ENCODE data around the gene C20orf204. TPM values are rescaled to one million over a fixed set of nuclear protein-coding genes. Genes with fewer than 3 reads are reported as not detected.
A peak's percentile ranks its signal among the peaks of the same experiment; 100 is the strongest.

C20orf204 gene
- total RNA-seq, 1 donor from 2014 or later, result under 0.01 TPM

DNA sequence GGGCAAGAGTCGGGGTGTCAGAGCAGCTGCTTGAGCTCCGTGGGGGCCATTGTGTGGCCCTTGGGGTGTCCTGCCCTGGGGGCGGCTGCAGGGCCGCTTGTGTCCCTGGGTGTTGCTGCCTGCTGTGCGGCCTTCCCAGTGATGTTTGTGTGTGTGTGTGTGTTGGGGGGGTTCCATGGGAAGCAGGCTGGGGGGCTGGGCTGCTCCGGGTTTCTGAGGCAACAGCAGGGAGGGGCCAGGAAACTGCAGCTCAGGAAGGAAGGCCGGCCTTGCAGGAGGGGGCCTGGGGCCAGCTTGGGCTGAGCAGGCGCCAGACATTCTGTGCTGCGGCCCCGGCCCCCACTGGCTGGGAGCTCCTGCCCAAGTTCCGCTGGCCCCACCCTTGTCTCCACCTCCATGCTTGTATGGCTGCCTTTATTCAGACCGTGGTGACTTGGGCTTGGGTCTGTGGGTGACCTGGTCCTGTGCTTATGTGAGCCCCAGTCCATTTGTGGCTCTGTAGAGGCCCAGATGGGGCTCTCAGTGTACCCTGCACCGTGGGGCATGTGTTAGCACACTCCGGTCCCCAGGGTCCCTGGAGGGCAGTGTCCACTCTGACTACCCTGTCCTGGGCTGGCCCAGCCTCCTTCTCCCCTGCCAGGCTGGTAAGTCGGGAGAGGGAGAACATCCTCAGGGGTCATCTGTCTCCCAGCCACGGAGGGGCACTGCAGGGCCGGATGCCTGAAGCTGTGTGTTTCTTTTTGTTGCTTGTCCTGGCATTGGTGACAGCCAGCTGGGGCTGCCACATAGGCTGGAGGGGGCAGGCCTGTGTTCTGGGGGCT, 18.1 kb downstream of the C20orf204 start:
- H3K4me3 ChIP-seq (ENCODE audit: low read depth, low read length), result no peak overlapping the region
- TF ChIP-seq, protein P1, sequence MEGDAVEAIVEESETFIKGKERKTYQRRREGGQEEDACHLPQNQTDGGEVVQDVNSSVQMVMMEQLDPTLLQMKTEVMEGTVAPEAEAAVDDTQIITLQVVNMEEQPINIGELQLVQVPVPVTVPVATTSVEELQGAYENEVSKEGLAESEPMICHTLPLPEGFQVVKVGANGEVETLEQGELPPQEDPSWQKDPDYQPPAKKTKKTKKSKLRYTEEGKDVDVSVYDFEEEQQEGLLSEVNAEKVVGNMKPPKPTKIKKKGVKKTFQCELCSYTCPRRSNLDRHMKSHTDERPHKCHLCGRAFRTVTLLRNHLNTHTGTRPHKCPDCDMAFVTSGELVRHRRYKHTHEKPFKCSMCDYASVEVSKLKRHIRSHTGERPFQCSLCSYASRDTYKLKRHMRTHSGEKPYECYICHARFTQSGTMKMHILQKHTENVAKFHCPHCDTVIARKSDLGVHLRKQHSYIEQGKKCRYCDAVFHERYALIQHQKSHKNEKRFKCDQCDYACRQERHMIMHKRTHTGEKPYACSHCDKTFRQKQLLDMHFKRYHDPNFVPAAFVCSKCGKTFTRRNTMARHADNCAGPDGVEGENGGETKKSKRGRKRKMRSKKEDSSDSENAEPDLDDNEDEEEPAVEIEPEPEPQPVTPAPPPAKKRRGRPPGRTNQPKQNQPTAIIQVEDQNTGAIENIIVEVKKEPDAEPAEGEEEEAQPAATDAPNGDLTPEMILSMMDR (conservative IDR thresholded peaks at IDR 0.05; ENCODE audit: low read depth, low read length), result peak; percentile 37
- no peak for DNase-seq (ENCODE audit: low read depth)

DNA sequence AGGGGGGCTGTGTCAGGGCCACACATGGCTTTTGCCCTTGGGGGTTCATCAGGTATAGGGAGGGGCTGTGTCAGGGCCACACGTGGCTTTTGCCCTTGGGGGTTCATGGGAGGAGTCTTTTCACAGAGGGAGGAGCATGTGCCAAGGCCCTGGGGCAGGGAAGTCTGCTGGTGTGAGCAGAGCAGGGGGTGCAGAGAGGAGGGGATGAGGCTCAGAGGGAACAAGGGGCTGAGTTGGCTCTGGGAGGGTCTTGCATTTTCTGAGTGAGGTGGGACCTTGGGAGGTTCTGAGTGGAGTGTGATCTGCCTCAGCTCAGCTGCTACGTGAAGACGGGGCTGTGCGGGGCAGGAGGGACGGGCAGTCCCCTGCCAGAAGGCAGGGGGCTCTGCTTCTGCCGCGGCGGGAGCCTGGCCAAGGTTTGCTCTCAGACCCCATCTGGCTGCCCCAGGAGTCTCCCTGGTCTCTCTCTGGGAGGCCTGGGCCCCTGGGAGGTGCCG, 19.5 kb downstream of the C20orf204 start:
- TF ChIP-seq, protein P1 (conservative IDR thresholded peaks at IDR 0.05; ENCODE audit: low read depth, low read length), result no peak
- no peak overlapping the region for H3K4me3 ChIP-seq (ENCODE audit: low read depth, low read length)
- DNase-seq (ENCODE audit: low read depth), result no peak

DNA sequence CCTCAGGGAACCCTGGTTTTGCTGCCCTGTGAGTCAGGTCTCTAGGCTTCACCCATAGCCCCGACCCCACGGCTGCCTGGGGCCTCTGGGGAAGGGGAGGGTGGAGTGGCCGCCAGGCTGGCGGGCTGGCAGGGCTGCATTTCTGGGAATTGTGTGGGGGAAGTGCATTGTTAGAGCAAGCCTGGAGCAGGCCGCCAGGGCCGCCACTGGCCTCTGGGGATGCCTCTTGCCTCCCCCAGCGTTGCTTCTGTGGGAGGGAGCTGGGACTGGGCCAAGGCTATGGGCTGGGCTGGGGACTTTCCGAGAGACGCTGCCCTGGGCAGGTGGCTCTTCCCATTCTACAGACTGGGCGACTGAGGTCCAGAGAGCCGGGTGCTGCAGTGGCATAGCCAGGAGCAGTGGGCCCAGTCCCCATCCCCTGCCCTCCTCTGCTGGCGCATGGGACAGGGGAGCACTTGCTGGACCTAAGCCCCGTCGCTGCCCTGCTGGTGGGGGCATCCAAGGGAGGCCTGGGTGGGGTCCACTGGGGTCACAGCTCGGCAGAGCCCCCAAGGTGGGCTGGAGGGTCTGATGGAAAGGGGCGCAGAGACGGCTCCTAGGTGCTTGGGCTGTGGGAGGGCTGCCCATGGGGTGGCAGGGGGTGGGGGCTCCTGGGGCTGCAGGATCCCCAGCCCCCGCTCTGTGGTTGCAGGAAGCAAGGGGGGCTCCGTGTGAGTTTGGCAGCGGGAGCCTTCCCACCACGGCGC, 20.1 kb downstream of the C20orf204 start:
- TF ChIP-seq, protein P1 (conservative IDR thresholded peaks at IDR 0.05; ENCODE audit: low read depth, low read length), result no peak
- DNase-seq (ENCODE audit: low read depth), result no peak

DNA sequence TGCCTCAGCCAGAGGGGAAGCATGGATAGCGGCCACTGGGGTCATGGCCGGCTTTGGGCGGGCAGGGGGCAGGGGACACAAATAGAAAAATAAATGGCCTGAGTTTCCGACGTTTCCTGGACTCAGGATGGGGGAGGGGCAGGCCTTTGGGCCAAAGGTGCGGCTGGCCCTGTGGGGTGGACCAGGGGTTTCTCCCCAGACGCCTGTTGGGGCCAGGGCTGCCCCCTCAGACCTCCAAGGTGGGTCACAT, 20.6 kb downstream of the C20orf204 start:
- no peak for DNase-seq (ENCODE audit: low read depth)
- no peak overlapping the region for H3K4me3 ChIP-seq (ENCODE audit: low read depth, low read length)
- TF ChIP-seq, protein P1 (conservative IDR thresholded peaks at IDR 0.05; ENCODE audit: low read depth, low read length), result no peak

More for the DNA sequence above, 20.1 kb downstream of the C20orf204 start:
- no peak overlapping the region for H3K4me3 ChIP-seq (ENCODE audit: low read depth, low read length)

DNA sequence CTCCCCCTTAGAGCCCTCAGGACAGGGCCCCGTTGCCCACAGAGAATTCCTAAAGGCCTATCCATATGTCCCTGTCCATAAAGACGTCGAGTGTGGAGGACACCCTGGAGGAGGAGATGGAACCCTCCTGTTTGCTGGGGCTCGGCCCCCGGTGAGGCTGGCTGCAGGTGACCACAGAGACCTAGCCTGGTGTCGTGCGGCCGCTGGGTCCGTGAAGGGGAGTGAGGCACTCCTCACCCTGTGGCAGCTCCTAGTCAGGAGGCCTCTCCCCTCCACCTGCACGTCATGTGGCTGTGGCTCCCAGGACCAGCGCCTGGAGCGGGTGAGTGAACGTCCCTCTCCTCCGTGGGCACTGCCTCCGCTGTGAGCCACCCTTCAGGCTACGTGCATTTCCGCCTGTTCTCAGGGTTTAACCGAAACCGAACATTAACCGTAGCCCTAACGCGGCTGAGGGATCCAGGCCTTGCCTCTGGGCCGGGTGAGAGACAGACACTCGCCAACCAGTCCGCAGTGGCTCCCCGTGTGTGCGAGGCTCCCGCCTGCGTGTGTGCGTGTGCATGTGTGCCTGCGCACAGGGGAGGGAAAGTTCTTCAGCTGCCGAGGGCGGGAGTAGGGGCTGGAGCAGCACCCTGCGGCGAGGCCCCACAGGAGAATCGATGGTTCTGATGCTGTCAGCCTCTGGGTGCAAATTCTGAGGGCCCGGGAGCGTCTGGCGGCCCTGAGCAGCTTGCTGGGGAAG, 21.1 kb downstream of the C20orf204 start:
- no peak overlapping the region for H3K4me3 ChIP-seq (ENCODE audit: low read depth, low read length)
- TF ChIP-seq, protein P1 (conservative IDR thresholded peaks at IDR 0.05; ENCODE audit: low read depth, low read length), result no peak
- DNase-seq (ENCODE audit: low read depth), result no peak

DNA sequence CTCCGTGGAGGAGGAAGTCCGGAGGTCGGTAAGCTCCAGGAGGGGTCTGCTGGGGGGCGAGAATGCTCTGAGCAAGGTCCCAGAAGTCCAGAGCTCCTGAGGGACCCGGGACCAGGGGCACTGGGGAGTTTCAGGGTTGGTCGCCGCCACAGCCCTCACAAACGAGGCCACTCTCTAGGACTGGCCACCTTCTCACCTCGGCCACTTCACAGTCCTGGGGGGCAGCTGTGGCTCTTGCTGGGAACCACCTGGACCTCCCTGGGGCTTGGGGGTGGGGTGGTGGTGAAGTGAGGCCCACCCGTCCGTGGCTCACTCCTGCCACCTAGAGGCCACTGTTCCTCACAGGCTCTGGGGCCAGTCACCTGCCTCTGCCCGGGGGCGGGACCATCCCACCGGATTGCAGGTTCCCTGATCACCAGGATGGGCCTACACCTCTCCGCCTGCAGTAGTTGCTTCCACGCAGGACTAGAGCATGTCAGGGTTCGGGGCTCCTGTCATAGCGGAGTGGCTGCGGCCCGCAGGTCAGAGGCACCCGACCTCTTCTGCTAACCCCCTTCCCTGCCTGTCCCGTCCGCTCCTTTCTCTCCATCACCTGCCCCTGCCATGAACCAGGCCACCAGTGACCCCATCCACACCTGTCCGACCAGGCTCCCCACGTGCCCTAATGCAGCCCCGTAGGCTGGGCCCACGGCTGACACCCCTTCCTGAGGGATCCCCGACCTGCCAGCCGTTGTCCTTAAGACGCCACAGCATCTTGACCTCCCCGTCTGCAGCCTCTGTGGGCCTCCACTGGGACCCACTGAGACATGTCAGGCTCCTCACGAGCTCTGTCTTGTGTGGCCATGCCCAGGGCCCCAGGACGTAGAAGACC, 21.9 kb downstream of the C20orf204 start:
- TF ChIP-seq, protein P1 (conservative IDR thresholded peaks at IDR 0.05; ENCODE audit: low read depth, low read length), result peak; percentile 80
- DNase-seq (ENCODE audit: low read depth), result no peak
- H3K4me3 ChIP-seq (ENCODE audit: low read depth, low read length), result no peak overlapping the region
